GM12891 (cell line): ENCODE data around the gene NECAB2. TPM values are rescaled to one million over a fixed set of nuclear protein-coding genes. Genes with fewer than 3 reads are reported as not detected.

Experiments used
- DNase-seq: peaks from one replicate; pipeline ENCODE4 v3.0.0; 2011; ENCODE audit warnings: low spot score; ENCODE audit not compliant: insufficient read length
- FAIRE-seq: peaks from 2 replicates; lab custom pipeline; 2011; peaks lifted over from hg19 to GRCh38; lab: Jason Lieb, UNC
- PAX5 ChIP-seq: IDR thresholded peaks from 2 replicates; pipeline ENCODE4 v1.6.1; 2011; ENCODE audit warnings: low read length, moderate library complexity, mild to moderate bottlenecking; ENCODE audit not compliant: insufficient read depth, severe bottlenecking
- POLR2A ChIP-seq: IDR thresholded peaks from 2 replicates; pipeline ENCODE4 v1.6.1; 2011; ENCODE audit warnings: low read depth, low read length, control low read depth
- POLR2AphosphoS5 ChIP-seq: IDR thresholded peaks from 2 replicates; pipeline ENCODE4 v1.6.1; 2011; ENCODE audit warnings: low read depth, low read length, control low read depth
- POU2F2 ChIP-seq: IDR thresholded peaks from 2 replicates; pipeline ENCODE4 v1.6.1; 2011; ENCODE audit warnings: low read depth, mild to moderate bottlenecking, control low read depth, low read length, moderate library complexity
- SPI1 ChIP-seq: IDR thresholded peaks from 2 replicates; pipeline ENCODE4 v1.6.1; 2011; ENCODE audit warnings: low read depth, low read length, control low read depth
- TAF1 ChIP-seq: IDR thresholded peaks from 2 replicates; pipeline ENCODE4 v1.6.1; 2011; ENCODE audit warnings: low read depth, low read length, control low read depth
- polyA plus RNA-seq: library from polyadenylated mRNA; unstranded; fragments of >200 nt; gene quantifications from one replicate; pipeline ENCODE4 v1.2.1, GENCODE V29; 2012; ENCODE audit warnings: low read depth, missing spikeins, inconsistent platforms; ENCODE audit not compliant: missing spikeins

Gene NECAB2
- not detected for polyA plus RNA-seq

- TF ChIP-seq POU2F2 (no peak), TAF1 (no peak), POLR2AphosphoS5 (no peak), SPI1 (no peak), POLR2A (no peak), PAX5 (no peak)
- peak; percentile 82 for DNase-seq
- FAIRE-seq, result peak; percentile 26
These were observed at the start of gene NECAB2 for GRCh38 chr16:83967838-83968305. Gene NECAB2 (plus strand): TSS chr16:83968244. CDS start chr16:83968649, 405 bp downstream.

- FAIRE-seq, result no peak
- TF ChIP-seq PAX5 (no peak), SPI1 (no peak), POLR2A (no peak), TAF1 (no peak), POLR2AphosphoS5 (no peak), POU2F2 (no peak)
- DNase-seq, result no peak
These were observed 47.1 kb upstream of the NECAB2 start for GRCh38 chr16:83920894-83921491.

DNA sequence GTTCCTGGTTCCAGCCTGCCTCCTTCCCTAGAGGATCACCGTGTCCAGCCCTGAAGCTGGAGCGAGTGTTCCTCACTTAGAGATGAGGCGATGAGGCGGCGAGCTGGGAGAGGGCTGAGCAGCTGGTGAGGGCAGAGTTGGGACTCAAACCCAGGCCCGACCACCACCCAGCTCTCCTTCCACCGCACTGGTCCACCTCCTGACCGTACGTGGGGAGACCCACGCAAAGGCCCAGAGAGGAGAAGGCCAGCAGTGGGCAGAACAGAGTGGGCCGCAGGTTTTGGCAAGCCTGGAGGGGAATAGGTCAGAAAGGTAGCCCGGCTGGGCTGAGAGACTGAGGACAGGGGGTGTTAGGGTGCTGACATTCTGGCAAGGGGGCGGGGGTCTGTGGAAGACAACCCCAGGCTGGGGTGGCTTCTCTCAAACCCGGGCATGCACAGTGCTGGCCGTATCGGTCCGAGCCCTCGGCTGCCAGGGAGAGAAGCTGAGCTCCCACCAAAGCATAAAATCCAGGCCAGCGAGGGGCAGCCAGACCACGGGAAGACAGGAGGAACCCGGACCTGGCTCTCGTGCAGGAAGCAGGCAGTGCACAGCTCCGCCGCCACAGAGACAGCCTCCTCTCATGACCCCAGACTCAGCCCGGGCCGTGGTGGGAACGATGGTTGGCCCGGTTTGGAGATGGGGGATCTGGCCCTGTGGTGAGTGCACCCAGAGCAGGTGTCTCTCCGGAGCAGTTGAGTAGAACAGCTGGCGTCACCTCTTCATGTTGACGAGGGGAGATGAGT, 44.3 kb upstream of the NECAB2 start:
- FAIRE-seq (no peak), DNase-seq (no peak)
- TF ChIP-seq PAX5 (no peak), POLR2A (no peak), POLR2AphosphoS5 (no peak), SPI1 (no peak), POU2F2 (no peak), TAF1 (no peak)

DNA sequence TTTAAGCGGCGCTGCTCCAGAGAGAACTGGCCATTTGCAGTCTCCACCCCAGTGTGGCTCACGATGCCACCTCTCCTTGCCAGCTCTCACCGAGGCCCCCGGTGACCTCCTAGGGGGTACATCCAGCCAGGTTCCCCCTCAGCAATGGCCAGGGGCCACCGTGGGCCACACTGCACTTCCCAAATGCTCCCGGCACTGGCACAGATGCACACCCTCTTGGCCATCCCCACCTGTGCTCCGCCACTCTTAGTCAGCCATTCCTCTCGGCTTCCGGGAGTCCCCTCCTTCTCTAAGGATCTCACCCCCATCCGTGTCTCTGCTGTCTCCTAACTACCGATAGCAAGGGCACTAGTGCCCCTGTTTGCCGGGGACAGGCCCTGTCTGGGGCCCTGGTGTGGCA, 43.4 kb upstream of the NECAB2 start:
- DNase-seq (no peak), FAIRE-seq (no peak)
- no peak for TF ChIP-seq TAF1
- TF ChIP-seq POLR2A, result no peak
- no peak for TF ChIP-seq POU2F2
- no peak for TF ChIP-seq SPI1
- no peak for TF ChIP-seq PAX5
- TF ChIP-seq POLR2AphosphoS5, result no peak

GRCh38 chr16:83925095-83925905, 42.7 kb upstream of the NECAB2 start:
- TF ChIP-seq POU2F2, result no peak
- TF ChIP-seq POLR2AphosphoS5, result no peak
- TF ChIP-seq PAX5, result no peak
- TF ChIP-seq POLR2A, result no peak
- no peak for TF ChIP-seq TAF1
- TF ChIP-seq SPI1, result no peak
- DNase-seq, result no peak
- no peak for FAIRE-seq

- DNase-seq (no peak), FAIRE-seq (no peak)
- no peak for TF ChIP-seq SPI1
- no peak for TF ChIP-seq TAF1
- TF ChIP-seq POLR2A, result no peak
- no peak for TF ChIP-seq POU2F2
- no peak for TF ChIP-seq POLR2AphosphoS5
These were observed 41.9 kb upstream of the NECAB2 start for GRCh38 chr16:83925957-83926725.

GRCh38 chr16:83926726-83927397, 41.2 kb upstream of the NECAB2 start:
- TF ChIP-seq POLR2AphosphoS5 (no peak), POLR2A (no peak), SPI1 (no peak)
- peak; percentile 76 for FAIRE-seq
- peak; percentile 84 for DNase-seq

DNA sequence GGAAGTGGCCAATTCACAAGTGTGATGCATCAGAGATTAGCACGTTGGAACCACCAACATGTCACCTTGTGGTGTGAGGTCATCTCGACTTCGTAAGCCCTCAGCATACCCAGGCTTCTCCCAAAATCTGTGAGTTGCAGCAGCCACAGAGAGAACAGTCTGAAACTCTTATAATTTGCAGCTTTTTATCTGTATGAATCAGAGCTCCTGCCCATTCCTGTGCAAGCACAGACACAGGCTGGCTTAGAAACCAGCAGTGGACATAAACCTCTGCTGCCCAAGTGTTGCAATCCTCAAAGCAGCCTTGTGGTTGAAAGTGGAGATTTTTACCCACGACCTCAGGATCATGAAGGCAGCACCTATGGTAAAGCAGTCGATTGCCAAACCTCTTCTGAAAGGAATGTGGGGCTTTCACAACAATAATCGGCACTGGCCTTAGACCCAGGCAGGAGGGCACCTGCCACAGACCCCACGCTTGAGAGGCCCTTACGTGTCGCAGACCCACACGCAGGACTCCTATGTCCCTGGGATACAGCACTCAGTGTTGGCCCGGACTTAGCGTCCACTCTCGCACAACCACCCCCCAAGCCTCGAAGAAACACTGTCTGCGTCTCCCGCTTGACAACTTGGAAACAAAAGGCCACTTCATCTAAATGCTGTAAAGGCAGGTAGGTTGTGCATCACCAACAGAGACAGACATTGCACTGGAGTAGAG, 39.5 kb upstream of the NECAB2 start:
- TF ChIP-seq PAX5, result no peak
- FAIRE-seq, result no peak
- DNase-seq, result no peak
